A673 (cell line): ENCODE data around the gene SLC26A6.

Source experiments
- EZH2 ChIP-seq: fragments of 200-600 bp; sonication (generic); IDR thresholded peaks from 2 replicates; pipeline ENCODE4 v1.6.1; 2017; ENCODE audit warnings: borderline replicate concordance, low read depth, mild to moderate bottlenecking, mixed read lengths, antibody characterized with exemption, low read length; ENCODE audit not compliant: poor library complexity, severe bottlenecking
- TF ChIP-seq, protein P1 (sequence below): fragments of 300-800, 200-600 bp; sonication (generic); conservative IDR thresholded peaks from 2 replicates; pipeline ENCODE4 v1.5.1; 2017; ENCODE audit warnings: low read depth, mild to moderate bottlenecking, antibody characterized with exemption, low read length, moderate library complexity, mixed read lengths

DNA sequence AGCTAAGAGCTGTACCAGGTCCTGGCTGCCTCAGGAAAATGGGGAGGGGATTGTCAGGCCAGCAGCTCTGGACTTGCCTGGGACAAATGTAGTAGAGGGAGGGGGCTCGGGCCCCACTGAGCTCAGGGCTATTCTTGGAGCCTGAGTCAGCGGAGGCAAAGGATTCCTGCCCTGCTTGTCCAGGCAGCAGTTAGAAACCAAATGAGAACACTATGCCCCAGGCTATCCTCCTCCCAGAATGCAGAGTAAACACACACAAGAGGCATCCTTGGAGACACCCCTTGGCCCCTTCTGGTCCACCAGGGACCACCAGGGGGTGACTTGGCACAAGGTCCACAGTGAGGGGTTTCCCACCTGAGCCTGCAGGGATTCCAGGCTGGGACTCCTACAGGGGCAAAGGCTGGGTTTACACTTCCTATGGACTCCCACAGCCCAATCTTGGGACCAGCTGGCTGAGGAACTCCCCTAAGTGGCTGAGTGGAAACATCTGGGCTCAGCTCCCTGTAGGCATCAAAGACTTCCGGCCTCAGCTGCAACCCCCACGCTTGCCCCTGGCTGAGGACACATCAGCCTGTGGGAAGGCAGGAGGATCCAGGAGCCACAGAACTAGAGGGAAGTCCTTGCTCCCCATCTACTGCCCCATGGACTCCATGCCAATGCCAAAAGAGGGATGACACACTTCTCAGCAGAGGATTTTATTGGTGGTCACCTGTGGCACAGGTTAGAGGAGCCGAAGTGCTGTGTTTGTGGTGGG is 36.8 kb downstream of the SLC26A6 start:
- TF ChIP-seq, protein P1, sequence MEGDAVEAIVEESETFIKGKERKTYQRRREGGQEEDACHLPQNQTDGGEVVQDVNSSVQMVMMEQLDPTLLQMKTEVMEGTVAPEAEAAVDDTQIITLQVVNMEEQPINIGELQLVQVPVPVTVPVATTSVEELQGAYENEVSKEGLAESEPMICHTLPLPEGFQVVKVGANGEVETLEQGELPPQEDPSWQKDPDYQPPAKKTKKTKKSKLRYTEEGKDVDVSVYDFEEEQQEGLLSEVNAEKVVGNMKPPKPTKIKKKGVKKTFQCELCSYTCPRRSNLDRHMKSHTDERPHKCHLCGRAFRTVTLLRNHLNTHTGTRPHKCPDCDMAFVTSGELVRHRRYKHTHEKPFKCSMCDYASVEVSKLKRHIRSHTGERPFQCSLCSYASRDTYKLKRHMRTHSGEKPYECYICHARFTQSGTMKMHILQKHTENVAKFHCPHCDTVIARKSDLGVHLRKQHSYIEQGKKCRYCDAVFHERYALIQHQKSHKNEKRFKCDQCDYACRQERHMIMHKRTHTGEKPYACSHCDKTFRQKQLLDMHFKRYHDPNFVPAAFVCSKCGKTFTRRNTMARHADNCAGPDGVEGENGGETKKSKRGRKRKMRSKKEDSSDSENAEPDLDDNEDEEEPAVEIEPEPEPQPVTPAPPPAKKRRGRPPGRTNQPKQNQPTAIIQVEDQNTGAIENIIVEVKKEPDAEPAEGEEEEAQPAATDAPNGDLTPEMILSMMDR: no peak
- no peak for TF ChIP-seq EZH2
